ENCODE data around the gene FHDC1.

The FHDC1 gene

DNA sequence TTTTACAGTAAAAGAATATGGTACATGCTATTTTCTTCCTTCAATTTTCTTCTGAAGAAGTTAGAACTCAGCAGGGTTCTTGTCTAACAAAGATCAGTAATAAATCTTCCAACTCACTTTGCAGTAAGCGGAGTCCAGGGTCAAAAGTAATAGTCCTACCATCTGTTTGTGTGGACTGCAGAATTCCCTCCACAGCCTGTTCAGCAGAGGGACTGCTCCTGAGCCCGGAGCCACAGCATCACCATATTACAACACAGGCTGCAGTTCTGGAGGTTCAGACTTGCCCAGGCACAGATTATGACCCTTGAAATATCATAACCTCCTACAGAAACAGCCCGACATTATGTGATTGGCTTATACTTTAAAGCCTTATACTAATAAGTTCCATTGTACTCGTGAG, 10.3 kb downstream of the FHDC1 start:
- TF ChIP-seq EP300 (IDR thresholded peaks at IDR 0.05; ENCODE audit: borderline replicate concordance), result no peak
- TF ChIP-seq CREB1 (IDR thresholded peaks at IDR 0.05; ENCODE audit: low read depth), result no peak
- TF ChIP-seq ZBTB7A (IDR thresholded peaks at IDR 0.05; ENCODE audit: low read depth), result no peak

GRCh38 chr4:152947311-152947710, 11.2 kb downstream of the FHDC1 start:
- no peak for TF ChIP-seq CEBPB (IDR thresholded peaks at IDR 0.05)
- TF ChIP-seq EP300 (IDR thresholded peaks at IDR 0.05; ENCODE audit: borderline replicate concordance), result no peak
- no peak for TF ChIP-seq RAD21 (IDR thresholded peaks at IDR 0.05; ENCODE audit: low read depth)
- TF ChIP-seq FOXM1 (IDR thresholded peaks at IDR 0.05; ENCODE audit: borderline replicate concordance, low read depth), result no peak
- no peak for TF ChIP-seq CREB1 (IDR thresholded peaks at IDR 0.05; ENCODE audit: low read depth)
- TF ChIP-seq YY1 (IDR thresholded peaks at IDR 0.05; ENCODE audit: low read depth), result no peak
- no peak for TF ChIP-seq TEAD4 (IDR thresholded peaks at IDR 0.05)
- no peak for TF ChIP-seq TCF12 (IDR thresholded peaks at IDR 0.05; ENCODE audit: low read depth)

DNA sequence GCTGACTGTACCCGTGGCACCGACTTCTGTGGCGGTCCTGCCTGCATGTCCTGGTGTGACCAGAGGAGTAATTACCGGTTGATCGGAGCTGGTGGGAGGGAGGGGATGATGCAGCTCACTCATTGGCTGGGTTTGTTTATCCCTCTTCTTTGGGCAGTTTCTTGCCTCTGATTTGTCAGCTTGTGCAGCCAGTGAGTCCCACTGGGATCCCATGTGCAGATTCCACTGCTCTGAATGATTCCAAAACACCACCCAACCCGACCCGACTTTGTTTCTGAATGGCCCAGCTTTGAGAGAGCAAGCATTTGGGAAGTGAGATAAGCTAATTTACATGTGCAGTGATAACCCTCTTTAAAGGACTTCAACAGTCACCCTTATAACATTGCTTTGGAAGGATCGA, 13.8 kb downstream of the FHDC1 start:
- no peak for TF ChIP-seq CREB1 (IDR thresholded peaks at IDR 0.05; ENCODE audit: low read depth)
- TF ChIP-seq RAD21 (IDR thresholded peaks at IDR 0.05; ENCODE audit: low read depth), result no peak
- TF ChIP-seq, protein P1, sequence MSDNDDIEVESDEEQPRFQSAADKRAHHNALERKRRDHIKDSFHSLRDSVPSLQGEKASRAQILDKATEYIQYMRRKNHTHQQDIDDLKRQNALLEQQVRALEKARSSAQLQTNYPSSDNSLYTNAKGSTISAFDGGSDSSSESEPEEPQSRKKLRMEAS (IDR thresholded peaks at IDR 0.05), result no peak
- TF ChIP-seq USF1 (IDR thresholded peaks at IDR 0.05), result no peak
- TF ChIP-seq EP300 (IDR thresholded peaks at IDR 0.05; ENCODE audit: borderline replicate concordance), result no peak
- no peak for TF ChIP-seq CEBPB (IDR thresholded peaks at IDR 0.05)
- TF ChIP-seq, protein P2, sequence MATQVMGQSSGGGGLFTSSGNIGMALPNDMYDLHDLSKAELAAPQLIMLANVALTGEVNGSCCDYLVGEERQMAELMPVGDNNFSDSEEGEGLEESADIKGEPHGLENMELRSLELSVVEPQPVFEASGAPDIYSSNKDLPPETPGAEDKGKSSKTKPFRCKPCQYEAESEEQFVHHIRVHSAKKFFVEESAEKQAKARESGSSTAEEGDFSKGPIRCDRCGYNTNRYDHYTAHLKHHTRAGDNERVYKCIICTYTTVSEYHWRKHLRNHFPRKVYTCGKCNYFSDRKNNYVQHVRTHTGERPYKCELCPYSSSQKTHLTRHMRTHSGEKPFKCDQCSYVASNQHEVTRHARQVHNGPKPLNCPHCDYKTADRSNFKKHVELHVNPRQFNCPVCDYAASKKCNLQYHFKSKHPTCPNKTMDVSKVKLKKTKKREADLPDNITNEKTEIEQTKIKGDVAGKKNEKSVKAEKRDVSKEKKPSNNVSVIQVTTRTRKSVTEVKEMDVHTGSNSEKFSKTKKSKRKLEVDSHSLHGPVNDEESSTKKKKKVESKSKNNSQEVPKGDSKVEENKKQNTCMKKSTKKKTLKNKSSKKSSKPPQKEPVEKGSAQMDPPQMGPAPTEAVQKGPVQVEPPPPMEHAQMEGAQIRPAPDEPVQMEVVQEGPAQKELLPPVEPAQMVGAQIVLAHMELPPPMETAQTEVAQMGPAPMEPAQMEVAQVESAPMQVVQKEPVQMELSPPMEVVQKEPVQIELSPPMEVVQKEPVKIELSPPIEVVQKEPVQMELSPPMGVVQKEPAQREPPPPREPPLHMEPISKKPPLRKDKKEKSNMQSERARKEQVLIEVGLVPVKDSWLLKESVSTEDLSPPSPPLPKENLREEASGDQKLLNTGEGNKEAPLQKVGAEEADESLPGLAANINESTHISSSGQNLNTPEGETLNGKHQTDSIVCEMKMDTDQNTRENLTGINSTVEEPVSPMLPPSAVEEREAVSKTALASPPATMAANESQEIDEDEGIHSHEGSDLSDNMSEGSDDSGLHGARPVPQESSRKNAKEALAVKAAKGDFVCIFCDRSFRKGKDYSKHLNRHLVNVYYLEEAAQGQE (IDR thresholded peaks at IDR 0.05; ENCODE audit: low read depth), result no peak
- no peak for TF ChIP-seq NFIC (IDR thresholded peaks at IDR 0.05)
- no peak for TF ChIP-seq EGR1 (IDR thresholded peaks at IDR 0.05)
- no peak for TF ChIP-seq TEAD4 (IDR thresholded peaks at IDR 0.05)
- no peak for TF ChIP-seq YY1 (IDR thresholded peaks at IDR 0.05; ENCODE audit: low read depth)
- no peak for TF ChIP-seq TAF1 (IDR thresholded peaks at IDR 0.05; ENCODE audit: low read depth)

DNA sequence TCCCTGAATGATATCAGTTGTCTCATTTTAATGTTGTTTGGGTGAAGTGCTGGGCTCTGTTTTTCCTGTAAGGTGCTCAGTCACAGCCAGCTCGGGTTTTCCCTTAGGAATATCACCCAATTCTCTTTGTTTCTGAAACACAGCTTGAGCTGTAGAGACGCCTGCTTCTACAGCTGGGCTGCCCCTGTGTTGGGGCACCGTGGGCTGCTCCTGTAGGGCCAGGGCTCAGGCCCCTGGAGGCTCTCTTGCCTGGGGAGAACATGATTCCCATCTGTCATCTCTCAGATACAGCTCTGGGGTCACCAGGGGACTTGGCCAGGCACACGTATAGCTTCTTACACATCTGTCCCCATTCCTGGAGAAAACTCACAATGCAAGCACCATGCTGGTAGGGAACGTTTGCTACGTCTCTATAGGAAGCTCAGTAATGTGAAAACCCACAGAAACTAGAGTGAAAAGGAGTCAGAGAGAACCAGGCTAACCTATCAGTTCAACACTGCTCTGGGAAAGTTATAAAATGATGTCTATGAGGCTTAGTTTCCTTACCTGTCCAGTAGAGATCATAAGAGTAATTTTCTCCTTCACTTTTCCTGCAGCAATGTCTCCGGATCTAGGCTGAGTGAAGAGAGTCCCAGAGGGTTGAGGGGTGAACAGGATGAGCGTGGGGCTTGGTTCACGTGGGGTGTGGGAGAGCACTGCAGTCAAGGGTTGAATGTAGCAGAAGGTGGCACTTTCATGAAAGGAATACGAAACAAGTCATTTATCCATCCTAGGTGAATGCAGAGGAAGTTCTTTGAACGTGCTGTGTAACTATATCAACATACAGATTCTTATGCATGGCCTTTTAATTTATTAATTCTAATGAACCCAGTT, 14.5 kb downstream of the FHDC1 start:
- no peak for TF ChIP-seq ZBTB7A (IDR thresholded peaks at IDR 0.05; ENCODE audit: low read depth)
- no peak for TF ChIP-seq YY1 (IDR thresholded peaks at IDR 0.05; ENCODE audit: low read depth)
- TF ChIP-seq, protein P1 (IDR thresholded peaks at IDR 0.05), result no peak
- no peak for TF ChIP-seq CREB1 (IDR thresholded peaks at IDR 0.05; ENCODE audit: low read depth)
- no peak for TF ChIP-seq TEAD4 (IDR thresholded peaks at IDR 0.05)
- TF ChIP-seq FOXM1 (IDR thresholded peaks at IDR 0.05; ENCODE audit: borderline replicate concordance, low read depth), result no peak
- TF ChIP-seq TAF1 (IDR thresholded peaks at IDR 0.05; ENCODE audit: low read depth), result no peak
- no peak for TF ChIP-seq EGR1 (IDR thresholded peaks at IDR 0.05)
- TF ChIP-seq RAD21 (IDR thresholded peaks at IDR 0.05; ENCODE audit: low read depth), result no peak

- TF ChIP-seq ZBTB7A (IDR thresholded peaks at IDR 0.05; ENCODE audit: low read depth) (no peak), USF1 (IDR thresholded peaks at IDR 0.05) (no peak), YY1 (IDR thresholded peaks at IDR 0.05; ENCODE audit: low read depth) (no peak), NFIC (IDR thresholded peaks at IDR 0.05) (no peak), TEAD4 (IDR thresholded peaks at IDR 0.05) (no peak)
- TF ChIP-seq, protein P2 (IDR thresholded peaks at IDR 0.05; ENCODE audit: low read depth), result no peak
These were observed 15.2 kb downstream of the FHDC1 start for GRCh38 chr4:152951348-152951747.

DNA sequence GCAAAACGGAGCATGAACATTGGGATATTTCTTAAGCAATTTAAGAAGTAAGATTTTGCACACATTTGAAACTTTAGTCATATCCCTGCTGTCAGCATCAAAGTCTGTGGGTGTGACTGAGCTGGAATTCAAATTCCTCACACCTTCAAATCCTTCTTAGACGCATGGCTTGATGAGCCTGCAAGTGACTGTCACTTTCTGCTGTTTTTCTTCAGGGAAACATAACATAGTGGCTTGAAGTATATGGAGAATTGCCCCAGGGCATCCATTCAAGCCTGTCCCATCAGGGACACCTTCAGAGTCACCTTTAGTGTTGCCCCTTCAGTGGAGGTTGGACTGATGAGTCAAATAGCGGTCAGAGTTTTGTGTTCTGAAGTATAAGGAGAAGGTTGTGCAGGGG, 17.4 kb downstream of the FHDC1 start:
- no peak for TF ChIP-seq ZBTB7A (IDR thresholded peaks at IDR 0.05; ENCODE audit: low read depth)
- TF ChIP-seq RAD21 (IDR thresholded peaks at IDR 0.05; ENCODE audit: low read depth), result no peak
- no peak for TF ChIP-seq CREB1 (IDR thresholded peaks at IDR 0.05; ENCODE audit: low read depth)
- TF ChIP-seq EGR1 (IDR thresholded peaks at IDR 0.05), result no peak
- no peak for TF ChIP-seq EP300 (IDR thresholded peaks at IDR 0.05; ENCODE audit: borderline replicate concordance)
- TF ChIP-seq USF1 (IDR thresholded peaks at IDR 0.05), result no peak
- no peak for TF ChIP-seq NFIC (IDR thresholded peaks at IDR 0.05)
- TF ChIP-seq CEBPB (IDR thresholded peaks at IDR 0.05), result no peak
- TF ChIP-seq, protein P2 (IDR thresholded peaks at IDR 0.05; ENCODE audit: low read depth), result no peak
- no peak for TF ChIP-seq TEAD4 (IDR thresholded peaks at IDR 0.05)
- TF ChIP-seq, protein P1 (IDR thresholded peaks at IDR 0.05), result no peak
- no peak for TF ChIP-seq YY1 (IDR thresholded peaks at IDR 0.05; ENCODE audit: low read depth)
- TF ChIP-seq FOXM1 (IDR thresholded peaks at IDR 0.05; ENCODE audit: borderline replicate concordance, low read depth), result no peak
- TF ChIP-seq TAF1 (IDR thresholded peaks at IDR 0.05; ENCODE audit: low read depth), result no peak
- no peak for TF ChIP-seq TCF12 (IDR thresholded peaks at IDR 0.05; ENCODE audit: low read depth)

All from Ishikawa (cell line).